Thyroid gland (tissue), 4 donors: ENCODE measurements around the gene SCFD2. TPM values are rescaled to one million over a fixed set of nuclear protein-coding genes. Genes with fewer than 3 reads are reported as not detected.
"Not testable (repeated sequence)": the region's sequence is repeated elsewhere in the genome, so short reads cannot be mapped to it uniquely, and the experiment has no call there.

Experiments used
- DNase-seq, 2 donors: peaks; one replicate each; pipeline ENCODE4 v3.0.0-alpha.2; 2019
- H3K27ac ChIP-seq, 3 donors: fragments of 200-600 bp; sonication (generic); 1 replicate in 2 of 3; 2 replicates in 1 of 3; pipeline ENCODE4 v1.5.1; 2016 to 2019; ENCODE audit warnings: mild to moderate bottlenecking in 1 of 3, moderate library complexity in 1 of 3
- H3K27me3 ChIP-seq: fragments of 200-600 bp; sonication (generic); one replicate; pipeline ENCODE4 v1.5.1; 2019
- H3K36me3 ChIP-seq, 2 donors: fragments of 200-600 bp; sonication (generic); one replicate each; pipeline ENCODE4 v1.5.1; 2016 to 2019
- H3K4me1 ChIP-seq, 2 donors: fragments of 200-600 bp; sonication (generic); one replicate each; pipeline ENCODE4 v1.5.1; 2017 to 2019
- H3K4me3 ChIP-seq, 3 donors: fragments of 200-600 bp; sonication (generic); replicated peaks in 1 of 3; 1 replicate in 2 of 3; 2 replicates in 1 of 3; pipeline ENCODE4 v1.5.1; 2016; ENCODE audit warnings: mild to moderate bottlenecking in 1 of 3
- H3K9me3 ChIP-seq: fragments of 200-600 bp; sonication (generic); one replicate; pipeline ENCODE4 v1.5.1; 2017
- POLR2A ChIP-seq, 2 donors: fragments of 450-650 bp; IDR thresholded peaks; one replicate each; pipeline ENCODE4 v1.6.1; 2017; ENCODE audit warnings: antibody characterized with exemption in 2 of 2, mild to moderate bottlenecking in 2 of 2, moderate library complexity in 1 of 2
- WGBS, 2 donors: methylation state at CpG; one replicate each; pipeline ENCODE4 v1.1.5; 2017; 5-methylcytosine and 5-hydroxymethylcytosine counted together
- intact Hi-C: fragments of 100-400 bp; cut with DNase I; formaldehyde crosslinking; loops from one replicate; pipeline ENCODE4 v1.15.1; 2023
- total RNA-seq, 4 donors: library from RNA; depleted of rRNA; stranded (reverse); fragments of >200 nt; gene quantifications; one replicate each; pipeline ENCODE4 v1.2.3, GENCODE V29; 2016
- TF ChIP-seq, protein P1 (sequence below), 6 experiments: fragments of 200-600 bp in 3 of 6; fragments of 450-650 bp in 3 of 6; sonication (generic) in 3 of 6; IDR thresholded peaks; one replicate each; pipeline ENCODE4 v1.5.1; 2016 to 2019; ENCODE audit warnings: antibody characterized with exemption in 6 of 6, mild to moderate bottlenecking in 2 of 6, inconsistent platforms in 1 of 6, moderate library complexity in 1 of 6

SCFD2 gene
- total RNA-seq, 4 donors from 2014 or later: 10.3 to 32.9 (median 28.2) TPM

DNA sequence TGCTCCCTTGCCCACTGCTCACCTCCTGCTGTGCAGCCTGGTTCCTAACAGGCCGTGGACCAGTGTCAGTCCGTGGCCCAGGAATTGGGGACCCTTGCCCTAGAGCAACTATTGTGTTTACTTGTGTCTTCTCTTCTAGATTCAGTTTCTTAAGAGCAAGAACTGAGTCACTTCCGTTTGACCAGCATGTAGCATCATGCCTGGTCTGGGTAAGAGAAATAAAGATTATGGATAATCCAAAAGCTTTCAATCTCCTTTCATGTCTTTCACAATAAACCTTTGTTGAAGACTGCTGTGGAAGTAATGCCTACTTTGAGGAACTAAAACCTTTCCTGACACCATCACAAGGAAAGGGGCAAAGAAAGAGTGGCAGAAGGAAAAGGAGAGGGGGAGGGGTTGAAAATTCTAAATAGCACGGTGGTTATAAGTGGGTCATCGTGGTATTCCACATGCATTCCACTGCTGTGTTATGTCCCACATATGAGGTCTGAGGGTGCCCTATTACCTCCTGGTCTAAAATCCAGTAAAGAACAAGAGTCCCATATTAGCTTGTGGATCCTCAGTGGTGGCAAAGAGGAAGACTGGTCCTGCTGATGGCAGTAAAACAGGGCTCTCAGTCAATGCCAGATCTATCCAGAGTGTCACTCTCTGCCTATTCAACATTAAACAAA is 370.4 kb downstream of the SCFD2 start:
- Histone ChIP-seq H3K27me3 (no peaks in the 10 kb centered on the region), H3K36me3 (no peaks in the 10 kb centered on the region), H3K27ac (no peak overlapping the region), H3K9me3 (no peaks in the 10 kb centered on the region), H3K4me3 (no peak overlapping the region), H3K4me1 (peaks cover 0 to 11% of the 10 kb centered on the region in 2 donors)
- TF ChIP-seq POLR2A (IDR thresholded peaks at IDR 0.05): no peak
- TF ChIP-seq, protein P1, sequence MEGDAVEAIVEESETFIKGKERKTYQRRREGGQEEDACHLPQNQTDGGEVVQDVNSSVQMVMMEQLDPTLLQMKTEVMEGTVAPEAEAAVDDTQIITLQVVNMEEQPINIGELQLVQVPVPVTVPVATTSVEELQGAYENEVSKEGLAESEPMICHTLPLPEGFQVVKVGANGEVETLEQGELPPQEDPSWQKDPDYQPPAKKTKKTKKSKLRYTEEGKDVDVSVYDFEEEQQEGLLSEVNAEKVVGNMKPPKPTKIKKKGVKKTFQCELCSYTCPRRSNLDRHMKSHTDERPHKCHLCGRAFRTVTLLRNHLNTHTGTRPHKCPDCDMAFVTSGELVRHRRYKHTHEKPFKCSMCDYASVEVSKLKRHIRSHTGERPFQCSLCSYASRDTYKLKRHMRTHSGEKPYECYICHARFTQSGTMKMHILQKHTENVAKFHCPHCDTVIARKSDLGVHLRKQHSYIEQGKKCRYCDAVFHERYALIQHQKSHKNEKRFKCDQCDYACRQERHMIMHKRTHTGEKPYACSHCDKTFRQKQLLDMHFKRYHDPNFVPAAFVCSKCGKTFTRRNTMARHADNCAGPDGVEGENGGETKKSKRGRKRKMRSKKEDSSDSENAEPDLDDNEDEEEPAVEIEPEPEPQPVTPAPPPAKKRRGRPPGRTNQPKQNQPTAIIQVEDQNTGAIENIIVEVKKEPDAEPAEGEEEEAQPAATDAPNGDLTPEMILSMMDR (IDR thresholded peaks at IDR 0.05): no peak
- WGBS, 2 donors: 88% methylated on average over 5 of the region's 5 CpGs
- no peak for DNase-seq
- intact Hi-C loops: no loop called here

DNA sequence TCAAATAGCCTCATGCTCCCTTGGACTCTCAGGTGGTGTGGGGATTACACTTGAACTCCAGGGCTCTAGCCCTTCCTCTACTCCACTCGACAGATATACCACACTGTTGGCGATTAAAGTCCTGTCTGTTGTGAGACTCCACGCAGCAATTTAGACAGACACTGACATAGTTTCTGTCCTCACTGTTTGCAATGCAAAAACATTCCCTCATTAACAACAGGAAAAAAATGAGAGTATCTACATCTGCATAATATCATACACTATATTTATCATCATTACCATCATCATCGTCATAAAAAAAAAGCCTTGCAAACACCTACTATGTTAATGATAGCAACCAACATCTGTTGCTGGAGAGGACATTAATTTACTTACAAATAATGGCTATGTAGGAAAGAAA is 371.3 kb downstream of the SCFD2 start:
- no peak for TF ChIP-seq POLR2A (IDR thresholded peaks at IDR 0.05)
- TF ChIP-seq, protein P1 (IDR thresholded peaks at IDR 0.05): no peak
- no peaks in the 10 kb centered on the region for H3K36me3 ChIP-seq
- H3K4me1 ChIP-seq: peaks cover 0 to 11% of the 10 kb centered on the region in 2 donors
- no peaks in the 10 kb centered on the region for H3K27me3 ChIP-seq
- H3K27ac ChIP-seq: no peak overlapping the region
- DNase-seq: no peak
- whole genome bisulfite sequencing, 2 donors: 93 to 95% methylated on average over 4 of the region's 4 CpGs
- intact Hi-C loops: no loop called here
- no peak overlapping the region for H3K4me3 ChIP-seq
- H3K9me3 ChIP-seq: no peaks in the 10 kb centered on the region

DNA sequence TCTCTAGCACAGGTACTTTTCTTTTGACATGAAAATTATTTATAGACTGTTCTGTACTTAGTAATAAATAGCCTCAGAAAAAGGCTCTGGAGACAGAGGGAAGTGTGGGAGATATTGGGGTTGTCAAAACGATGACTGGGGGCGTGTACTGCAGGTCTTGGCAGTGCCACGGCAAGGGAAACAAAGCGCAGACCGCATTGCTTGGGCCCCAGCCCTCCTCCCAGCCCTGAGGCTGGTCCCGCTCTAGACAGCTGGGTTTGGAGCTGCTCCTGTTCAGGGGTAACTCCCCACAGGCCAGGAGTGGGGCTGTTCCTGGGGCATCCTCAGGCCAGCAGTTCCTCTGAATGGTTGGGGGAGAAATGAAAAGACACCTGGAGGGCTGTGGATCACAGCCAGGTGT is 372.1 kb downstream of the SCFD2 start:
- H3K27me3 ChIP-seq: no peaks in the 10 kb centered on the region
- H3K9me3 ChIP-seq: no peaks in the 10 kb centered on the region
- no peak overlapping the region for H3K27ac ChIP-seq
- no peak for DNase-seq
- H3K4me3 ChIP-seq: no peak overlapping the region
- intact Hi-C loops: no loop called here
- H3K36me3 ChIP-seq: no peaks in the 10 kb centered on the region
- peaks cover 0 to 11% of the 10 kb centered on the region in 2 donors for H3K4me1 ChIP-seq
- TF ChIP-seq, protein P1 (IDR thresholded peaks at IDR 0.05): no peak
- no peak for TF ChIP-seq POLR2A (IDR thresholded peaks at IDR 0.05)
- WGBS, 2 donors: 74 to 82% methylated on average over 6 of the region's 6 CpGs

DNA sequence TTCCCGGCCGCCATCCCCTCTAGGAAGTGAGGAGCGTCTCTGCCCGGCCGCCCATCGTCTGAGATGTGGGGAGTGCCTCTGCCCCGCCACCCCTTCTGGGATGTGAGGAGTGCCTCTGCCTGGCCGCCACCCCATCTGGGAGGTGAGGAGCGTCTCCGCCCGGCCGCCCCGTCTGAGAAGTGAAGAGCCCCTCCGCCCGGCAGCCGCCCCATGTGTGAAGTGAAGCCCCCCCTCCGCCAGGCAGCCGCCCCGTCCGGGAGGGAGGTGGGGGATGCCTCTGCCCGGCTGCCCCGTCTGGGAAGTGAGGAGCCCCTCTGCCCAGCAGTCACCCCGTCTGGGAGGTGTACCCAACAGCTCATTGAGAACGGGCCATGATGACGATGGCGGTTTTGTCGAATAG is 373.3 kb downstream of the SCFD2 start:
- H3K9me3 ChIP-seq, intact Hi-C loops, H3K27ac ChIP-seq, H3K36me3 ChIP-seq, H3K4me3 ChIP-seq, DNase-seq, H3K27me3 ChIP-seq: not testable (repeated sequence)
- WGBS, 2 donors: 86 to 95% methylated on average over 11 to 18 of the region's 27 CpGs
- peaks cover 0 to 11% of the 10 kb centered on the region in 2 donors for H3K4me1 ChIP-seq

DNA sequence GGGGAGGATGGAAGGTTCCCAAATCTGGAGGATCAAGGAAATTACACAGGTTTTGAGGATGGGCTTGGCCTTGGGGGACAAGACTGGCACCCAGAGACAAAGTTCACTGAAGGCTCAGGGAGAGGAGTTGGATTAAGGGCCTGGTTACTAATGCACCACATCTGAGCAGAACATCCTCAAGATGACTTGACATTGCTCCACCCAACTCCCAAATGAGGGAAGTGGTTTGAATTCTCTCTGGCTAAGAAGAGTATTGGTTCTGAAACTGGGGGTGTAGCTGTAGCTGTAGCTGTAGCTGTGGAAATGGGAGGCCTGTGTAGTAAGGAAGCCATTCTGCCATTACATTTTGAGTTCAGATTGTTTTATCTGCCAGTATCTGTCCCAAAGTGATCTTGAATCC is 374.4 kb downstream of the SCFD2 start:
- H3K27ac ChIP-seq: no peak overlapping the region
- H3K36me3 ChIP-seq: no peaks in the 10 kb centered on the region
- H3K4me1 ChIP-seq: peaks cover 0 to 1% of the 10 kb centered on the region in 2 donors
- DNase-seq: no peak
- no peaks in the 10 kb centered on the region for H3K27me3 ChIP-seq
- H3K4me3 ChIP-seq: no peak overlapping the region
- no peak for TF ChIP-seq POLR2A (IDR thresholded peaks at IDR 0.05)
- TF ChIP-seq, protein P1 (IDR thresholded peaks at IDR 0.05): no peak
- intact Hi-C loops: no loop called here
- H3K9me3 ChIP-seq: no peaks in the 10 kb centered on the region
